NCI-H2029 (cell line): ENCODE measurements around the gene FBXO2.
"Not testable (repeated sequence)": the region's sequence is repeated elsewhere in the genome, so short reads cannot be mapped to it uniquely, and the experiment has no call there.

Experiments
- DNase-seq: peaks from one replicate; lab custom pipeline; 2025; lab: John Stamatoyannopoulos, UW

Gene FBXO2

DNA sequence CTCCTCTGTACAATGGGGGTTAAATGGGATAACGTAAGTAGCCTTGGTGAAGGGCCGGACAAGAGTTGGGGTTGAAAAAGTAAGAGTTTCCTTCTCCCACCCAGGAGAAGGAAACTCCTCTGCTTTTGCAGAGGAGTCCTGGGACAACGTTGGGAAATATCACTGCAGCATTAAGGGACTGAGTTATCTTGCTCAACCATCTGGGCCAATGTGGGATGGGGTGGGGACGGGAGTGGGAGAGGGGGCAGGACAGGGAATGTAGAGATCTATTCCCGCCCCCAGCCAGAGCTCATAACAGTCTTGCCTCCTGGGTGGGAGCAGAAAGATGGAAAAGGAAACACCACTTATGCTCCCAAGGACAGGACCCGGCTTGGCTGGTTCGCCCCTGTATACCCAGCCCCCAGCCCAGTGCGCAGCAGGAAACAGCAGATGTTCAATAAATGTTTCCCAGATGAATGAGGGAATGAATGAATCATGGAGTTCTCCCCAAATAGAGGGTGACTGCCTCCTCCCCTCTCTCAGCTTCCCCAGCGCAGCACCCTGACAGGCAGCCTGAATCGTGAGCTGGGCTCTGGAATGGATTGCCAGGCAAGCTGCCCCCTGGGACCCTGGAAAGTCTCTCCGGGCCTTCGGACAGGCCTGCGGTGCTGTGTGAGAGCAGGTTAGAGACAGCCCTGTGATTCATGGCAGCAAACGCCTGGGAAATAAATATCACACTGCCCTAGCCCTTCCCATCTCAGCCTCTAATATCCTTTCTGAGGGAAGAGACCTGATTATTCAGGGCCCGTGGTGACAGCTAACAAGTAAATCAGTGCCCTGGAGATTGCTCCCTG, 24.8 kb downstream of the FBXO2 start:
- no peak for DNase-seq

DNA sequence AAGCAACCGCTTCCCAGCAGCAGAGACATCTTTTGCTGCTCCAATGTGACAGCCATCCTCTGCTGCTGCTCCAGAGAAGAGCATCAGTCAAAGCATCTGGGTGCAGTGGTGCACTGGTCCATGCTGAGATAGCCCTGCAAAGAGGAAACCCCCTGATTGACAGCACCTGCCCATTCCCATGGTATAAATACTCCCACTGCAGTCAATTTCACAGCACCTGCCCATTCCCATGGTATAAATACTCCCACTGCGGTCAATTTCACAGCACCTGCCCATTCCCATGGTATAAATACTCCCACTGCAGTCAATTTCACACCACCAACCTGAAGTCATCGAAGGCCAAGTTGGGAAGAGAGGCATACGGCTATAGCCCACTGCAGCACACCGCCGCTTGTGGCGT, 25.5 kb downstream of the FBXO2 start:
- DNase-seq = no peak

DNA sequence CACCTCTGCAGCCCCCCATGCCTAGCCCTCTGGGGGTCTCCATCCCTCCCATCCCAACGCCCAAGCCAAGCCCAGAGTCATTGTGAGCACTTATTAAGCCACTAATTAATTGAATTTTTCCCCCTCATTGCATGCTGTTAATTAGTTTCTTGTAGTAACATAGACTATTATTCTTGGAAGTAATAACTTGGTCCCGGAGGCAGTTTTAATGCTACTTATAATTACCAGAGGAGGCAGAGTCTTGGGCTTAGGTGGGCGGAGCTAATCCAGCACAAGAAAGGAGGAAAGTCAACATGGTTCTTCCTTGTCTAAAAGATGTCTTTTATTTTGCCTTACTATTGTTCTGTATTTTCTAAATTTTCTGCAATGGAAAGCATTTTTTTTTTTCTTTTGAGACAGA, 27.7 kb downstream of the FBXO2 start:
- no peak for DNase-seq

DNA sequence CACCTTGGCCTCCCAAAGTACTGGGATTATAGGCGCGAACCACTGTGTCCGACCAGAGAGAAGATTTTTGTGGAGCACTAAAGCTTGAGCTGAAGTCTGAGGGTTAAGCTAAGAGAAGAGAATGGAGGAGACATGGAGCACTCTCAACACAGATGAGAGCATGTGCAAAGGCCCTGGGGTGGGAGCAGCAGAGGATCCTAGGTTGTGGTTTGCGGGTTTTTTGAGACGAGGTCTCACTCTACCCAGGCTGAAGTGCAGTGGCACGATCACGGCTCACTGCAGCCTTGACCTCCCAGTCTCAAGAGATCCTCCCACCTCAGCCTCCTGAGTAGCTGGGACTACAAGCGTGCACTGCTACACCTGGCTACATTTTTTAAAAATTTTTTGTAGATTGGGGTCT, 30.5 kb downstream of the FBXO2 start:
- DNase-seq = no peak

DNA sequence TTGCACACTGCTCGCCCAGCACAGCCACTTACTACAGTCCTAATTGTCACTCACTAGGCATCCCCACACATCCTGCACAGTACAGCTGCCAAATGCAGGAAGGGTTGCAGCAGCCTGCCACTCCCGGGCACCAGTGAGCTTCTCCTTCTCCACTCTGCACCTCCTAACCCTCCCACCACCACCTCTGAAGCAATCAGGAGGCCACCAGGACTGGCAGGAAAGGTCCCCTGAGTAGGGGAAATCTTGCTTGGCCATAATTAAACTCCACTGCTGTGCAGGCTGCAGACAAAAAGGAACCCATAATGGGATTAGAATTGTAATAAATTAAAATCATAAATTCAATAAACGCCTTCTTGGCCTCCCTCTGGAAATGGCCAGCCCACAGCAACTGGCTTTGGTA, 31.8 kb downstream of the FBXO2 start:
- no peak for DNase-seq

DNA sequence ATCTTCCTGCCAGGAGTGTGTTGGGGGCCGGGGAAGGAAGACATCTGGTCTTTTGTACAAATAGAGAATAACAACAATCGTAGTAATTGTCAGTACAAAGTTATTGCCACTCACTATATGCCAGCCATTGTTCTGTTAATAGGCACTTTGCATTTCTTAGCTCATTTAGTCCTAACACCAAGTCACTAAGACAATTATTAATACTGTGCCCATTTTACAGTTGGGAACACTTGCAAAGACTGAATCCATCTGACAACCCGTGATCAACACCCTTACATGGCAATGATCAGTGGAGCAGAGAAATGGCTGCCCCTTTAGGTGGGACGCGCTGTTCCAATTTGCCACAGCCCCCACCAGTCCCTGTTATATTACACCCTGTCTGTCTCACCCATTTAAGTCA, 33.3 kb downstream of the FBXO2 start:
- no peak for DNase-seq

DNA sequence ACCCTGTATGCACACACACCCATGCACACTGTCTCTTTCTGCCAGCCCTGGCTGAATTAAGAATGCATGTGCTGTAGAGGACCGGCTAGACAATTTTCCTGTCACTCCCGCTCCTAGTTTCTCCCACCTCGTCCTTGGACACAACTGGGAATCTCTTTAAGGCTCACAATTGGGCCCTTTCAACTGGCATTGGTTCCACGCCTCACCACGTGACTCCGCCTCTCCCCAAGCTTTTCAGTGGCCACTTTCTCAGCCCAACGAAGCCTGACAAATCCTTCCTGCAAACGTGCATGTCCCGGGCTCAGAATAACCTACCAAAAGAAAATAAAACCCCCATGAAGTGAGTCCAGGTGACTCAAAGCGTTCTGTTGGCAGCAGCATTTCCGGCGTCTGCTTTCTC, 33.8 kb downstream of the FBXO2 start:
- no peak for DNase-seq

DNA sequence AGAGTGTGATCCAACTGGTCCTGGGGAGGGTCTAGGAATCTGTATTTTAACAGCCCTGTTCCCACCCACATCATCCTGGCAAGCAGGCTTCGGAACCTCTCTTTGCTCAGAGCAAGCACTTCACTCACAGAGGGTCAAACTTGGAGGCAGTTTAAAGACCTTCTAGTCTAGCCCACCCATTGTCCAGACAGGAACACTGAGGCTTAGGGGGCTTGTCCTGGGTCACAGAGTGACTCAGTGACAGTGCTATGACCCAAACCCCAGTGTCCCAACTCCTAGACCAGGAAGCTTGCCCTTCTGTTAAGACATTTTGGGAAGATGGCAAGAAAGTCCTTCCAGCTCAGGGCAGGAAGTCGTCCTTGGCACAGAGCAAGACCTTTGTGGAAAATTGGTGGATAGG, 36.5 kb downstream of the FBXO2 start:
- no peak for DNase-seq

DNA sequence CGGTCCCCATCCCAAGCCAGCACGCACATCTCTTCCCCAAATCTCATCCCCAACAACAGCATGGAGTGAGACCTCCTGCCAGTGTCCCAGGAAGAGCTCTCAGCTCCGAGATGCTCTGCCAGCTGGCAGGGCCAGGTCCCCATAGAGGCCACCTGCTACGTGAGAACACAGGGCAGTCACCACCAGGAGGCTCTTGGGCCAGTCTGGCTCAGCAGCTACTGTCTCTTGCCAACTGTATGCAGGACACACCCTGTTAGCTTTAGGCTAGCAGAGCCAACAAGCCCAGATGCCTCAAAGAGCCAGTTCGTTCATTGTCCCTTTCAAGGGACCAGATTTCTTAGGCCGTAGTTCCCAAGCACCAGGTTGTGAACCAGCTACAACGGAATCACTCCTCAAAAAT, 36.9 kb downstream of the FBXO2 start:
- DNase-seq = peak; percentile 63

DNA sequence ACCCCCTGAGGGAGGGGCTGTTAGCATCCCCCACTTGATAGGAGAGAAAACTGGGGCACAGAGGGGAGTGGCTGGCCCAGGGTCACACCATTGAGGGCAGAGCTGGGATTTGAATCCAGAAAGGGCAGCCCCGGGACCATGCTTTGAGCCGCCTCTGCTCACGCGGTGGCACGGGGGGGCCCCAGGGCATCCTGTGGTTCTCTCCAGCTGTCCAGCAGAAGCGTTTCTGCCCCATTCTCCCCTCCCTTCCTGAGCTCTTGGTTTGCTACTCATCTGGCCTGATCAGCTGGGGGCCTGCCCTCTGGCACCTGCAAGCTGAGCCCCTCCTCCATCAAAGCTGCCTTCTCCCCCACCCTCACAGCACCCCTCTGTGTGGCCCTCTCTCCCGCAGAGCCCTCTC, 37.5 kb downstream of the FBXO2 start:
- DNase-seq = no peak

DNA sequence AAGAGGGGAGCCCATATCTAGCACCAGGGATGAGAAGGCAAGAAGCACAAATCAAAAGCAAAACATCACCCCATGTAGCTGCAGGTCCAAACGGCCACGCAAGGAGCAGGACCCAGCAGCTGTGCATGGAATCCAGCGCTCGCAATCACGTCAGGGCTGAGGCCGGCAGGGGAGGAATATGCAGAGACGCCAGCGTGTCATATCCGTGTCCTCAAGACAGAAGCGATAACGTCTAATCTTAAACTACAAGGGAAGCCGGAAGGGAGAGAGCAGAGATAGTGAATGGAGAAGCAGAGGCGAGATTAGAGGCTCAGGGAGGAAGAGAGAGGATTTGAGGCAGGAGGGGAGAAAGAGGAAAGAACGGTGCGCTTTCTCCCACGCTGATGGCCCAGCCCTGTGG, 39.1 kb downstream of the FBXO2 start:
- no peak for DNase-seq

DNA sequence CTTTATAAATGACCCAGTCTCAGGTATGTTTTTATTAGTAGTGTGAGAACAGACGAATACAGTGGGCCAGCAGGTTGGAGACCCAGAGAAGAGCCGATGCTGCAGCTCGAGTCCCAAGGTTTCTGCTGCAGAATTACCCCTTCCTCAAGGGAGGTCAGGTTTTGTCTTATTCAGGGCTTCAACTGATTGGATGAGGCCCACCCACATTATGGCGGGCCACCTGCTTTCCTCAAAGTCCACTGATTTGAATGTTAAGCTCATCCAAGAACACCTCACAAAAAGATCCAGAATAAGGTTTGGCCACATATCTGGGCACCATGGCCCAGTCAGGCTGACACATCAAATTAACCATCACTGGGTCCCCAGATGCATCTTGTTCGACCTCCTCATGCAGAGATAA, 40.9 kb downstream of the FBXO2 start:
- DNase-seq = no peak

DNA sequence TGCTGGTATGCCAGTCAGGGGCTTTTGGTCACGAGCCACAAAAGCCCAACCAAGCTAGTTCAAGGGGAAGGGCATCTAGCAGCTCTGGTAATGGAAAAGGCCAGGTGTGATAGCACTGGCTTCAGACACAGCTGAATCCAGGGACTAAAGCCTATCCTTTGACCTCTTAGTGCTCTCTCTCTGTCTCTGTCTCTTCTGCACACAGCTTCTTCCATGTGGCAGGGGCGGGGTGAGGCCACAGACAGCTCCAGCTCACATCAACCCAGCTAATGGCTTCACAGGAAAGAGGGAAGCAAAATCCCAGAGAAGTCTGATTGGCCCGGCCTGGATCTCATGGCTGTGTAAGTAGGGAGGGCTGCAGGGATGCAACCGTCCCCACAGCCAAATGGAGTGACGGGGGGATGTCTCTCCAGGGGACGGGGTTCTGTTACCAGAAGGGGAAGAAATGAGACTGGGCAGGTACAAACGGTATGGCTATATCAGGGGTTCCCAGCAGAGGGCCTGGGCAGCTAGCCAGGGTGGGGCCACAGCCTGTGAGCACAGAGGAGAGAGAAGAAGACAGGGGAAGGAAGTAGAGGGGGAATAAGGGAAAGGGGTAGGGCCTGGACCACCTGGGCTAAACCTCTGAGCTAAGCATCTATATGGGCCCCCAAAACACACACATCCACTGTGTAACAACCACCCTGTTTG, 42.4 kb downstream of the FBXO2 start:
- no peak for DNase-seq

DNA sequence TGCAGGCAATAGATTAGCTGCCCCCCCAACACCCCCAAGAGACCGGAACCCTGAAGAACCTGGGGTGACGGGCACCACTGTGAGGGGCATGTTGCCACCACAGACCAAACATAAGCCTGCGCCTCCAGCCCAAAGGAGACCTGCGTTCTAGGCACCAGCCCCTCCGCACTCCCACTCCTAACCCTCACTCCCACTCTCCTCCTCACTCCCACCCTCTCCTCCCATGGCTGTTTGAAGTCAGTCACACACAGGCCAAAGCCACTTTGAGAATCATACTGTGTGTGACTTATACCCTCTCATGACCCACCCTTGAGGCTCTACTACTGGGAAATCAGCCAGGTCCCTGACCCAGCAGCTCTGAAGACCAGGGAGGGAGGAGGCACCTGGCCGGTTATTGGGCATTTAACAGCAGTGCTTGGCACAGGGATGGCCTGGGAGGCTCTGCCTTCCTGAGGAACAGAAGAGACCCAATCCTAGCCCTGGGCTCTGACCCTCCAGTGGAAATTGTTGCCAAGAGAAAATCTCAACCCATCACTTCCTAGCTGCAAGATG, 43.5 kb downstream of the FBXO2 start:
- DNase-seq = no peak

DNA sequence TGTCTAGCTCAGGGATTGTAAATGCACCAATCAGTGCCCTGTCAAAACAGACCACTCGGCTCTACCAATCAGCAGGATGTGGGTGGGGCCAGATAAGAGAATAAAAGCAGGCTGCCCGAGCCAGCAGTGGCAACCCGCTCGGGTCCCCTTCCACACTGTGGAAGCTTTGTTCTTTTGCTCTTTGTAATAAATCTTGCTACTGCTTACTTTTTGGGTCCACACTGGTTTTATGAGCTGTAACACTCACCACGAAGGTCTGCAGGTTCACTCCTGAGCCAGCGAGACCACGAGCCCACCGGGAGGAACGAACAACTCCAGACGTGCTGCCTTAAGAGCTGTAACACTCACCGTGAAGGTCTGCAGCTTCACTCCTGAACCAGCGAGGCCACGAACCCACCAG, 44.9 kb downstream of the FBXO2 start:
- DNase-seq = not testable (repeated sequence)

DNA sequence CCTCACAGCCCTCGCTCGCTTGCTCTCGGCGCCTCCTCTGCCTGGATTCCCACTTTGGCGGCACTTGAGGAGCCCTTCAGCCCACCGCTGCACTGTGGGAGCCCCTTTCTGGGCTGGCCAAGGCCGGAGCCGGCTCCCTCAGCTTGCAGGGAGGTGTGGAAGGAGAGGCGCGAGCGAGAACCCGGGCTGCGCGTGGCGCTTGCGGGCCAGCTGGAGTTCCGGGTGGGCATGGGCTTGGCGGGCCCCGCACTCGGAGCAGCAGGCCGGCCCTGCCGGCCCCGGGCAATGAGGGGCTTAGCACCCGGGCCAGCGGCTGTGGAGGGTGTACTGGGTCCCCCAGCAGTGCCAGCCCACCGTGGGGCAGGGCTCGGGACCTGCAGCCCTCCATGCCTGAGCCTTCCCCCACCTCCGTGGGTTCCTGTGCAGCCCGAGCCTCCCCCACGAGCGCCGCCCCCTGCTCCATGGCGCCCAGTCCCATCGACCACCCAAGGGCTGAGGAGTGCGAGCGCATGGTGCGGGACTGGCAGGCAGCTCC, 45.6 kb downstream of the FBXO2 start:
- DNase-seq = not testable (repeated sequence)

DNA sequence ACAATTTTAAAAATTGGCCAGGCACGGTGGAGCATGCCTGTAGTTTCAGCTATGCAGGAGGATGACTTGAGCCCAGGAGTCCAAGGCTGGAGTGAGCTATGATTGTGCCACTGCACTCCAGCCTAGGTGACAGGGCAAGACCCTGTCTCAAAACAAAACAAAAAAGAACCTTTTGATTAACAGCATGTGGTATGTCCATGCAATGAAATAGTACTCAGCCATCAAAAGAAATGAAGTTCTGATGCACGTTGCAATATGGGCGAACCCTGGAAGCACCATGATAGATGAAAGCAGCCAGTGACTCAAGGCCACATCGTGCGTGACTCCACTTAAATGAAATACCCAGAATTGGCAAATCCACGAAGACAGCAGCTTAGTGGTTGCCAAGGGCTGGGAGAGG, 47.5 kb downstream of the FBXO2 start:
- no peak for DNase-seq

DNA sequence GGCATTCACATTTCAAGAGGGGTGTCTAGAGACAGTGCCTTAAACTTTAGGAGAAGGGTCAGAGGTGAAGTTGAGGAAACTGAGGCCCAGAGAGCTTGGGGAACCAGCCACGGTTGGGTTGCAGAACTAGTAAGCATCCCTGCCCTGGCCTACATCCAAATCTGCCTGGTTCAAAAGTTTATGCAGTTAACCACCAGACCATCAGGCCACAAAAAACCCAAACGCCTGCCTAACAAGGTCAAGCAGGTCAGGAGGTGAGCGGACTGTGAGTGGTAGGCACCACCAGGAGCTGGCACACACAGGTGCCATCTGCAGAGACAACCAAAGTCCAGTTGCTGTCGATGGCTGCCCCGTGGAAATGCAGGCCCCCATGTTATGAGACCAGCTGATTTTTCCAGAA, 51.2 kb downstream of the FBXO2 start:
- no peak for DNase-seq

DNA sequence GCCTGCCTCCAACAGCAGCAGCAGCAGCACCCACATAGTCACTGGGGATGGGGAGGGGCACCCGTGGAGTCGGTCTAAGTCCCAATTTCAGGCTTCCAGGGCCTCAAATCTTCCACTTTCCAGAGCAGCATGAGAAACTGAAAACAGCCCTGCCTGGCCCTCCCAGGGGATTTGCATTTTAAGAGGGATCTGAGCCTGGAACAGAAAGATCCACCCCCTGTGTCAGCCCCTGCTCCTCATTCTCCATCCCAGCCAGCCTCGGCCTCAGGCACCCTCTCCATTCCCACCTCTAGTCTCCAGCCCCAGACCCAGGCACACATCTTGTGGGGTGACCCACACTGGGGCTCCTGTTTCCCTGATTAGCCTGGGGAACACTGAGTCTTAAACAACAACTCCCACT, 51.8 kb downstream of the FBXO2 start:
- no peak for DNase-seq

DNA sequence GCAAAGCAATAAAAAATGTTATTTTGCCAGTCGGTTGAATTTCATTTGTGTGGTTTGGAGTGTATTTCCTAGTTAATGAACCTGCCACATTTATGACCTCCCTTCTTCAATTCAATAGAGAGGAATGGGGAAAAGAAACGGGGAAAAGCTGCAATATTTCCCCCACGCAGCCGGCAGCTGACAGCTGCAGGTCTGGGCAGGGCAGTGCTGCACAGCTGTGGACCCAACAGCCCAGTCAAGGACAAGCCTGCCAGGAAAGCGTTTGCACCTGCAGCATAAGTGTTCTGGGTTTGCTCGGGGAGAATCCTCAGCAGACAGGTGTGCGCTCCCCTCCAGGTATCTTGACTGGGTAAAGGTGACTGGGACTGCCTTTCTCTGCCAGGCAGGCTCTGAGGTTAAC, 53.4 kb downstream of the FBXO2 start:
- no peak for DNase-seq

DNA sequence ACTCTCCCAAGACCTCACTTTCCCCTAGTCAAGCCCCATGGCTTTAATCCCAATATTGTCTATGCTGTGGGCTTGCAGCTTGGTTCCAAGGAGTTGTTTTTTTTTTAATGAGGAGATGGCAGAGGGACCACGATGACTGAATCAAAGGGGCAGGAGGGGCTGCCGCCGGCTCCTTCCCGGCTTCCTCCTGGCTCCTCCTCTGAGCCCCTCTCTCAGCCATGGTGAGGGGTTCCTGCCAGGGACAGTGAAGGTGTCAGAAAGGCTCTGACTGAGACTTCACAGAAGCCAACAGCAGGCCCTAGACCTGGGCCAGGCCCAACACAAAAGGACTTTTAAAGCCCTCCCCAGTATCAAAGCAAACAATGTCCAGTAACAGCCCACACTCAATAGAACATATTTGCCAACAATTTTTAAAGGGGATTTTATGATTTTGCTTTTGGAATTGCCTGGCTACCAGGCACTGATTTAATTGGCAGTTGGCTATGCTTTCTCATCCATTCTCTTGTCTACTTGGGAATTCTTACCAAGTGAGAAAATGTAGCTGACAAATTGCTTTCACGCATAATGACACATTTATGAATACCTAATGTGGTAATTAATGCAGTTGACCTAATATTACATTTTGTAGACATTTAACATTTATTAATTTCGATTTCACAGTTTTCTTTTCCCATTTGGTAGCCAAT, 54.2 kb downstream of the FBXO2 start:
- DNase-seq = no peak

DNA sequence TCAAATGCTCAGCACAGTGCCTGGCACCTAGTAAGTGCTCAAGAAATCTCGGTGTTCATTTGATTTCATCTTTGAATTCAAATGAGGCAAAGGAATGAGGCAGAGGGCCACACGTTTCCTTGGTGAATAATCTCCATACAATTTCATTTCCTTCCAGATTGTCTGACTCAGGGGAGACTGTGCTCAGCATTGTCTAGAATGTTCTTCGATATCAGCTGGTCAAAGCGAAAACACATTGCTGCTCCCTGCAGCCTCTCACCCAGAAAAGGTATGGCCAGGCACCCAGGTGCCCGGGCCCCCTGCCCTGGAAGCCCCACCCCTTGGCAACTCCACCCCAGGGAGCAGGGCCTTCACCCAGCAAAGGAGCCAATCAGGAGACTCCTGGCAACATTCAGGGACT, 55.8 kb downstream of the FBXO2 start:
- no peak for DNase-seq
